ENCODE results near the gene EXOC4.

Gene EXOC4

GRCh38 chr7:133534816-133535215 lies 281.9 kb downstream of the EXOC4 start:
- TF ChIP-seq POLR2A (IDR thresholded peaks at IDR 0.05; ENCODE audit: low read length) (no peak), GATA1 (IDR thresholded peaks at IDR 0.05; ENCODE audit: low read depth, low read length) (no peak)
- DNase-seq, result no peak

GRCh38 chr7:133535308-133535707 lies 282.4 kb downstream of the EXOC4 start:
- TF ChIP-seq POLR2A (IDR thresholded peaks at IDR 0.05; ENCODE audit: low read length) (no peak), GATA1 (IDR thresholded peaks at IDR 0.05; ENCODE audit: low read depth, low read length) (no peak)
- DNase-seq, result no peak

- DNase-seq, result no peak
- TF ChIP-seq POLR2A (IDR thresholded peaks at IDR 0.05; ENCODE audit: low read length) (no peak), GATA1 (IDR thresholded peaks at IDR 0.05; ENCODE audit: low read depth, low read length) (no peak)
These were observed 283.6 kb downstream of the EXOC4 start for GRCh38 chr7:133536450-133536849.

- TF ChIP-seq GATA1 (IDR thresholded peaks at IDR 0.05; ENCODE audit: low read depth, low read length) (no peak), POLR2A (IDR thresholded peaks at IDR 0.05; ENCODE audit: low read length) (no peak)
- DNase-seq, result no peak
These were observed 286.1 kb downstream of the EXOC4 start for GRCh38 chr7:133539016-133539415.

GRCh38 chr7:133540096-133540860 lies 287.4 kb downstream of the EXOC4 start:
- no peak for DNase-seq
- no peak for TF ChIP-seq GATA1 (IDR thresholded peaks at IDR 0.05; ENCODE audit: low read depth, low read length)
- no peak for TF ChIP-seq POLR2A (IDR thresholded peaks at IDR 0.05; ENCODE audit: low read length)

- no peak for DNase-seq
- TF ChIP-seq POLR2A (IDR thresholded peaks at IDR 0.05; ENCODE audit: low read length), result no peak
- TF ChIP-seq GATA1 (IDR thresholded peaks at IDR 0.05; ENCODE audit: low read depth, low read length), result no peak
These were observed 289.4 kb downstream of the EXOC4 start for GRCh38 chr7:133542209-133542780.

- DNase-seq, result peak in 1 of 2 experiments; percentile 1
- TF ChIP-seq POLR2A (IDR thresholded peaks at IDR 0.05; ENCODE audit: low read length) (no peak), GATA1 (IDR thresholded peaks at IDR 0.05; ENCODE audit: low read depth, low read length) (no peak)
These were observed 290.8 kb downstream of the EXOC4 start for GRCh38 chr7:133543657-133544056.

- no peak for TF ChIP-seq GATA1 (IDR thresholded peaks at IDR 0.05; ENCODE audit: low read depth, low read length)
- no peak for DNase-seq
These were observed 292.7 kb downstream of the EXOC4 start for GRCh38 chr7:133545618-133546017.

- no peak for TF ChIP-seq POLR2A (IDR thresholded peaks at IDR 0.05; ENCODE audit: low read length)
- no peak for TF ChIP-seq GATA1 (IDR thresholded peaks at IDR 0.05; ENCODE audit: low read depth, low read length)
- no peak for DNase-seq
These were observed 295.1 kb downstream of the EXOC4 start for GRCh38 chr7:133547981-133548380.

- DNase-seq, result no peak
These were observed 296.8 kb downstream of the EXOC4 start for GRCh38 chr7:133549633-133550032.

GRCh38 chr7:133550145-133550544 lies 297.3 kb downstream of the EXOC4 start:
- DNase-seq, result no peak
- TF ChIP-seq POLR2A (IDR thresholded peaks at IDR 0.05; ENCODE audit: low read length), result no peak
- no peak for TF ChIP-seq GATA1 (IDR thresholded peaks at IDR 0.05; ENCODE audit: low read depth, low read length)

More at GRCh38 chr7:133549633-133550032, 296.8 kb downstream of the EXOC4 start:
- TF ChIP-seq GATA1 (IDR thresholded peaks at IDR 0.05; ENCODE audit: low read depth, low read length) (no peak), POLR2A (IDR thresholded peaks at IDR 0.05; ENCODE audit: low read length) (no peak)

- DNase-seq, result no peak
- TF ChIP-seq POLR2A (IDR thresholded peaks at IDR 0.05; ENCODE audit: low read length) (no peak), GATA1 (IDR thresholded peaks at IDR 0.05; ENCODE audit: low read depth, low read length) (no peak)
These were observed 297.9 kb downstream of the EXOC4 start for GRCh38 chr7:133550811-133551210.

- TF ChIP-seq POLR2A (IDR thresholded peaks at IDR 0.05; ENCODE audit: low read length) (no peak), GATA1 (IDR thresholded peaks at IDR 0.05; ENCODE audit: low read depth, low read length) (no peak)
These were observed 298.6 kb downstream of the EXOC4 start for GRCh38 chr7:133551466-133551865.

GRCh38 chr7:133552079-133552478 lies 299.2 kb downstream of the EXOC4 start:
- no peak for TF ChIP-seq GATA1 (IDR thresholded peaks at IDR 0.05; ENCODE audit: low read depth, low read length)
- no peak for TF ChIP-seq POLR2A (IDR thresholded peaks at IDR 0.05; ENCODE audit: low read length)
- no peak for DNase-seq

More at GRCh38 chr7:133551466-133551865, 298.6 kb downstream of the EXOC4 start:
- no peak for DNase-seq

- TF ChIP-seq GATA1 (IDR thresholded peaks at IDR 0.05; ENCODE audit: low read depth, low read length) (no peak), POLR2A (IDR thresholded peaks at IDR 0.05; ENCODE audit: low read length) (no peak)
- no peak for DNase-seq
These were observed 301.5 kb downstream of the EXOC4 start for GRCh38 chr7:133554330-133554729.

Data from erythroblast (primary cell).